Measurements from ENCODE around the gene CCDC192.

The CCDC192 gene

GRCh38 chr5:127892467-127893207 is 189.4 kb downstream of the CCDC192 start:
- DNase-seq: no peak

GRCh38 chr5:127893232-127893631 is 190.0 kb downstream of the CCDC192 start:
- DNase-seq: no peak

- DNase-seq: no peak
Measured at GRCh38 chr5:127894461-127894860, 191.3 kb downstream of the CCDC192 start.

- DNase-seq: no peak
Measured at GRCh38 chr5:127898551-127899213, 195.5 kb downstream of the CCDC192 start.

- DNase-seq: no peak
Measured at GRCh38 chr5:127899214-127899610, 196.0 kb downstream of the CCDC192 start.

GRCh38 chr5:127906562-127907204 is 203.5 kb downstream of the CCDC192 start:
- no peak for DNase-seq

- DNase-seq: no peak
Measured at GRCh38 chr5:127907907-127908306, 204.7 kb downstream of the CCDC192 start.

GRCh38 chr5:127909066-127909465 is 205.9 kb downstream of the CCDC192 start:
- no peak for DNase-seq

GRCh38 chr5:127909821-127910220 is 206.6 kb downstream of the CCDC192 start:
- DNase-seq: no peak

- no peak for DNase-seq
Measured at GRCh38 chr5:127910307-127910956, 207.2 kb downstream of the CCDC192 start.

GRCh38 chr5:127911619-127912018 is 208.4 kb downstream of the CCDC192 start:
- no peak for DNase-seq

GRCh38 chr5:127912411-127912810 is 209.2 kb downstream of the CCDC192 start:
- no peak for DNase-seq

GRCh38 chr5:127916885-127917573 is 213.8 kb downstream of the CCDC192 start:
- DNase-seq: no peak

GRCh38 chr5:127919006-127919796 is 216.0 kb downstream of the CCDC192 start:
- DNase-seq: no peak

GRCh38 chr5:127919818-127920217 is 216.6 kb downstream of the CCDC192 start:
- DNase-seq: no peak

GRCh38 chr5:127920936-127921335 is 217.7 kb downstream of the CCDC192 start:
- DNase-seq: no peak

GRCh38 chr5:127922603-127923002 is 219.4 kb downstream of the CCDC192 start:
- DNase-seq: no peak

- DNase-seq: no peak
Measured at GRCh38 chr5:127923804-127924570, 220.8 kb downstream of the CCDC192 start.

- DNase-seq: peak; percentile 13
Measured at GRCh38 chr5:127924606-127925005, 221.4 kb downstream of the CCDC192 start.

- DNase-seq: no peak
Measured at GRCh38 chr5:127925916-127926315, 222.7 kb downstream of the CCDC192 start.

- no peak for DNase-seq
Measured at GRCh38 chr5:127926974-127927373, 223.8 kb downstream of the CCDC192 start.

Measured in NCI-H1417 treated with DMSO at 0.1 percent for 48 hours (cell line).